OCI-LY7 (cell line): ENCODE results near the gene JAM3.

Experiments
- EZH2phosphoT487 ChIP-seq: fragments of 200-600 bp; sonication (generic); IDR thresholded peaks from 2 replicates; pipeline ENCODE4 v1.6.1; 2018; ENCODE audit warnings: low read depth, borderline replicate concordance, mild to moderate bottlenecking, mixed run types, antibody characterized with exemption, low read length, moderate library complexity, mixed read lengths
- TF ChIP-seq, protein P1 (sequence below): fragments of 200-600 bp; sonication (generic); conservative IDR thresholded peaks from 2 replicates; pipeline ENCODE4 v1.5.1; 2014; ENCODE audit warnings: mild to moderate bottlenecking, antibody characterized with exemption, low read length, moderate library complexity, mixed read lengths

DNA sequence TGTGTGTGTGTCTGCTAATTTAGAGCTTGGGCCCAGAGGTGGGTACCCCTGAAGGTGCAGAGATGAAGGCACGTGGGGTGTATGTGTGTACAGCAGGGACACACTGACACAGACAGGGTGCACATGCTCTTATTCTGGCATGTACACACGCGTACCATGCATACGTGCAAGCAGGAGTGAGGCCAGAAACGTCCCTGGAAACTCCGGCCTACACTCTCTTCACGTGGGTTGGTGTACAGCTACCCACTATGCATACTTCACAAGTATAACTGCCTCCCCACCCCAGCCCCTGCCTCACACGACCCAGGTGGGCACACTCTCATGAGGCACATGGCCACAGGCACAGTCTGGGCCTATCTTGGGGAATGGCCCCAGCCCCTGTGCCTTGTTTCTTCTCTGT is 27.5 kb upstream of the JAM3 start:
- TF ChIP-seq, protein P1, sequence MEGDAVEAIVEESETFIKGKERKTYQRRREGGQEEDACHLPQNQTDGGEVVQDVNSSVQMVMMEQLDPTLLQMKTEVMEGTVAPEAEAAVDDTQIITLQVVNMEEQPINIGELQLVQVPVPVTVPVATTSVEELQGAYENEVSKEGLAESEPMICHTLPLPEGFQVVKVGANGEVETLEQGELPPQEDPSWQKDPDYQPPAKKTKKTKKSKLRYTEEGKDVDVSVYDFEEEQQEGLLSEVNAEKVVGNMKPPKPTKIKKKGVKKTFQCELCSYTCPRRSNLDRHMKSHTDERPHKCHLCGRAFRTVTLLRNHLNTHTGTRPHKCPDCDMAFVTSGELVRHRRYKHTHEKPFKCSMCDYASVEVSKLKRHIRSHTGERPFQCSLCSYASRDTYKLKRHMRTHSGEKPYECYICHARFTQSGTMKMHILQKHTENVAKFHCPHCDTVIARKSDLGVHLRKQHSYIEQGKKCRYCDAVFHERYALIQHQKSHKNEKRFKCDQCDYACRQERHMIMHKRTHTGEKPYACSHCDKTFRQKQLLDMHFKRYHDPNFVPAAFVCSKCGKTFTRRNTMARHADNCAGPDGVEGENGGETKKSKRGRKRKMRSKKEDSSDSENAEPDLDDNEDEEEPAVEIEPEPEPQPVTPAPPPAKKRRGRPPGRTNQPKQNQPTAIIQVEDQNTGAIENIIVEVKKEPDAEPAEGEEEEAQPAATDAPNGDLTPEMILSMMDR: no peak
- no peak for TF ChIP-seq EZH2phosphoT487
